B cell (primary cell): Measurements from ENCODE around the gene STMN1.

Experiments
- CTCF ChIP-seq: fragments of 200-600 bp; IDR thresholded peaks from one replicate; pipeline ENCODE4 v1.8.0; 2022; ENCODE audit warnings: antibody characterized with exemption, mild to moderate bottlenecking
- EZH2 ChIP-seq: IDR thresholded peaks from 2 replicates; pipeline ENCODE4 v1.6.1; 2012; ENCODE audit warnings: borderline replicate concordance, low read depth, mild to moderate bottlenecking, moderate library complexity, low read length; ENCODE audit not compliant: insufficient read depth, poor library complexity, severe bottlenecking

DNA sequence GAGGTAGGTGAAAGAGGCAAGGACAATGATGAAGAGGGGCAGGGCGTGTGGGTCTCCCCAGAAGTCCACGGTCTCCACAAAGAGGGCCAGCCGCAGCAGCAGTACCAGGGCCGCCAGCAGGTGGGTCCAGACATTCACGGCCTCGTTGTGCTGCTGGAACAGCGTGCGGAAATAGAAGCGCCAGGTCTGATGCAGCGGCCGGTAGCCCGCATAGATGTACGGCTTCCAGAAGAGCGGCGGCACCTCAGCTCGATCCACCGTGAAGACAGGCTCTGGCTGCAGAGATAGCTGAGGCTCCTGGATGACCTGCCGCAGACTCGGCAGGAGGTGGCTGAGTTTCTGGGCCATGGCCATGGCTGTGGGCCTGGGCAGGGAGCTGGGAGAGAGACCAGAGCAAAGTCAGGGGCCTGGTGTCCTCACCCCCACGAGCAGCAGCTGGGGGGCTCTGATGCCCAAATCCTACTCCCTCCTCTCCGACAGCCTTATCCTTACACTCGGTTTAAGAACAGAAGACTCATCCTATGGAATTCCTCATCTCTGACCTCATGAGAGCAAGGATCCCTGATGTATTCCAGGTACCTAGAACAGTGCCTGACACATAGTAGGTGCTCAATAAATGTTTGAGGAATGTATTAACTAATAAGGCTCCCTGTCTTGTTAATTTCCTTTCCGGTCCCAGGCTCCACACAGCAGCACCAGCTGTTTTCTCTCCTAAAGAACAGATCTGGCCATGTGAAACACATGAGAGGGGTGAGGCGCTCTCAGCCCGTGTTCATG, 42.5 kb downstream of the STMN1 start:
- no peak for TF ChIP-seq CTCF
- TF ChIP-seq EZH2: no peak
